GM19372 (cell line): ENCODE results near the gene MBD3L3.
"Not testable (repeated sequence)": the region's sequence is repeated elsewhere in the genome, so short reads cannot be mapped to it uniquely, and the experiment has no call there.

ENCODE experiments used
- ATAC-seq: cut with Tn5 transposase; IDR thresholded peaks from one replicate; pipeline ENCODE4 v1.9.1; 2021; ENCODE audit warnings: mild to moderate bottlenecking, low read depth, moderate library complexity; ENCODE audit not compliant: unreplicated experiment

MBD3L3 gene

GRCh38 chr19:7058576-7058975 lies at the start of gene MBD3L3:
TSS of gene MBD3L3 (minus strand) at chr19:7058676. CDS start at chr19:7058605, 71 bp downstream.
- not testable (repeated sequence) for ATAC-seq

GRCh38 chr19:7106711-7107657 lies 48.5 kb upstream of the MBD3L3 start:
- ATAC-seq, result no peak

DNA sequence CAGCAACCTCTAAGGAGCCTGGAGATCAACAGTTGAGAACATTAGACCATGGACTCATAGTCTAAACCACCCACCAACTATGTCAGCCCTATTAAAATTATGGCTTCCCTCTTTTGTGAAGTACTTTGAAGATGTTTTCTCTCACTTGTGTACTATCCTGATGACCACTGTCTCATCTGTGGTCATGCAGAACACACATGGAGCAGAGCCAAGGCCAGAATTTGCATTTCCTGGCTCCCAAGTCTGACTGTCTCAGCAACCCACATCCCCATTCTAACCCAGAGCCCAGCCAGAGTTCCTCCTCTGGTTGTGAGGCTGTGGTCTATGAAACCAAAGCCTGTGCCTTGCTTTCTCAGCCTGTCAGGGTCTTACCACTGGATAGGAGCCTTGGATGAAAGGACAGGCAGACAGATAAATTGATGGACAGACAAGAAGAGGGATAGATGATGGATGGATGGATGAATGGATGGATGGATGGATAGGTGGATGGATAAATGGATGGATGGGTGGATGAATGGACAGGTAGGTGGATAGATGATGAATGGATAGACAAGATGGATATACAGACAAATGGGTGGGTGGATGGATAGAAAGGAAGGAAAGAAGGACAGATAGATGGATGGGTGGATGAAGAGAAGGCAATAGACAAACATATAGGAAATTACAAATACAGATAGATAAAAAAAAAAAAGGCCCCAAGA lies 46.4 kb upstream of the MBD3L3 start:
- ATAC-seq, result no peak

DNA sequence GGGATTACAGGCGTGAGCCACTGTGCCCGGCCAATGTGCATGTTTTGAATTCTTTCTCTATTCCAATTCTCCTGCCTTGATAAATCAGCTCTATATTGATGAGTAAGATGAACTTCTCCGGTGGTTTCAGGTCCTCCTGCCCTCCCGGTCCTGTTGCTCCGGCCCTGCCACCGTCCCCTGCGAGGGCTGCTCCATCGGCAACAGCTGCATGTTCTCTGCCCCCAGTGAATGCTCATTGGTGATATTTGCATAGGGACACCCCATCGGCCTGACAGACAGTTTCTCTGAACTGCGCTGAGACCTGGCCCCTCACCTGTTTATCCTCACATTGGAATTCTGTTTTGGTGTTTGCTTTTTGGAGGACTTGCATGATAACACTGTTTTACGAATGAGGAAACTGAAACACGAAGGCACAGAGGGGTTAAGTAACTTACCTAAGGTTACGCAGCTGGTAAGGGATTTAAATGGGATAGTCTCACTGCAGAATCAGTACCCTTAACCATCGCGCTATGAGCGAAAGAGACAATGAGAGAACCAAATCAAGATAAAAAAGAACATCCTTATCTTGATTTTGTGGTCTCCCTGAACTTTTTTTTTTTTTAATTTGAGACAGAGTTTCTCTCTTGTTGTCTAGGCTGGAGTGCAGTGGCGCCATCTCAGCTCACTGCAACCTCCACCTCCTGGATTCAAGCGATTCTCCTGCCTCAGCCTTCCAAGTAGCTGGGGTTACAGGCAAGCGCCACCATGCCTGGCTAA lies 43.2 kb upstream of the MBD3L3 start:
- ATAC-seq, result no peak

- no peak for ATAC-seq
Observed at GRCh38 chr19:7099597-7099921, 41.1 kb upstream of the MBD3L3 start.

DNA sequence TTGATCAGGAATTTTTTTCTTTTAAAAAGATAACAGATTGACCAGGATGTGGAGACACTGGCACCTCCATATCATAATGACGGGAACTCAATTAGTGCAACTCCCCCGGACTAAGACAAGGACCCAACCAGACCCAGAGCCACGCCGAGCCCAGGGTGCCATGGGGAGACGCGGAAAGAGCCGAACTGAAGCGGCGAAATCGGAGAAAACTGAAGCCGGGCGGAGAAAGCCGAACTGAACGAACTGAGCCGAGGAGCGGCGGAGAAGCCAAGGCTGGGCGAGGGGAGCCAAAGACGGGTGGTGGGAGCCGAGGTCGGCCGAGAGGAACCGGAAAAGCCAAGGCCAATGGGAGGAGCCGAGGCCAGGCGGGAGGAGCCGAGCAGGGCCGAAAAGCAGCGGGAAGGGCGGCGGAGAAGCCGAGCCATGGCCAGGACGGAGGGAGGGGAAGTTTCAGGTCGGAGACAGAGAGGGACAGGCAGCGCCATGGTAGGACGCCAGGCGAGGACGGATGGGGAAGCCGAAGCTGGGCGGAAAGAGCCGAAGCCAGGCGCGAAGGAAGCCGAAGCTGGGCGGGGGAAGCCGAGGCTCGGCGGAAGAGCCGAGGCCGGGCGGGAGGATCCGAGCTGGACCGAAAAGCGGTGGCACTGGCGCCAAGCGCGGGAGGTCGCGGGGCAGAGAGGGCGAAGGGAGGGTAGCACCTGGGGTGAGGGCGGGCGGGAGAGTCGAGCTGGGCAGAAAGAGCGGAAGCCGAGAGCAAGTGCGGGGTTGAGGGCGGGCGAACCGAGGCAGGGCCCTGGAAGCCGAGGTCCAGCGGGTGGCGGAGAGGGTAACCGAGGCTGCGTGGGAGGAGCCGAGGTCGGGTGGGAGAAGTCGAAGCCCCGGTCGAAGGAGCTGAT lies 40.5 kb upstream of the MBD3L3 start:
- peak; percentile 79 for ATAC-seq

GRCh38 chr19:7098096-7098495 lies 39.6 kb upstream of the MBD3L3 start:
- ATAC-seq, result no peak

DNA sequence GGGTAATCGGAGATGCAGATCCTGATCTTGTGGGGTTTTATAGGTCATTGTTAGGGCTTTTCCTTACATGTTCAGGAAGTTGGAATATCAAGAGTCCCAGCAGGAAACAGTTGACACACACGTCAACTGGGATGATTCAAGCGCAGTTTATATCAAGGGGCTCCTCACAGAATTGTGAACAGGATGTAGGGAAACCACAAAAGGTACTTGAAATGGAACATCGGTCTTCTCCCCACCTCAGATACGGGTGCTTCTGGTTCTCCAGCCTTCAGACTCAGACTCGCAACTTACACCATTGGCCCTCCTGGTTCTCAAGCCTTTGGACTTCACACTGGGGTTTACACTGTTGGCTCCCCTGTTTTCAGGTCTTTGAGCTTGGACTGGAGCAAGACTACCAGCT lies 30.5 kb upstream of the MBD3L3 start:
- ATAC-seq, result no peak

DNA sequence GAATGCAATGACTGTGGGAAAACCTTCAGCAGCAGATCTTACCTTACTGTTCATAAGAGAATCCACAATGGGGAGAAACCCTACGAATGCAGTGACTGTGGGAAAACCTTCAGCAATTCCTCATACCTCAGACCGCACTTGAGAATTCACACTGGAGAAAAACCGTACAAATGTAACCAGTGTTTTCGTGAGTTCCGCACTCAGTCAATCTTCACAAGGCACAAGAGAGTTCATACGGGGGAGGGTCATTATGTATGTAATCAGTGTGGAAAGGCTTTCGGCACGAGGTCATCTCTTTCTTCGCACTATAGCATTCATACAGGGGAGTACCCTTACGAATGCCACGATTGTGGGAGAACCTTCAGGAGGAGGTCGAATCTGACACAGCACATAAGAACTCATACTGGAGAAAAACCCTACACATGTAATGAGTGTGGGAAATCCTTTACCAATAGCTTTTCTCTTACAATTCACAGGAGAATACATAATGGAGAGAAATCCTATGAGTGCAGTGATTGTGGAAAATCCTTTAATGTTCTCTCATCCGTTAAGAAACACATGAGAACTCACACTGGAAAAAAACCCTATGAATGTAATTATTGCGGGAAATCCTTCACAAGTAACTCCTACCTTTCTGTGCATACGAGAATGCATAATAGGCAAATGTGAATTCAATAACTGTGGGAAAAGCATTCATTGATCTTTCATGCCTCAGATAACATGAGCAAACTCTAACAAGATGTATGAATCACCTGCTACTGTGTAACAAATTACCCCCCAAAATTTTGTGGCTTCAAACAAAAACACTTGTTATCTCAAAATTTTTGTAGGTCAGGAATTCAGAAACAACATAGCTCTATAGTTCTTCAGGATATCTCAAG lies 24.8 kb upstream of the MBD3L3 start:
- no peak for ATAC-seq

DNA sequence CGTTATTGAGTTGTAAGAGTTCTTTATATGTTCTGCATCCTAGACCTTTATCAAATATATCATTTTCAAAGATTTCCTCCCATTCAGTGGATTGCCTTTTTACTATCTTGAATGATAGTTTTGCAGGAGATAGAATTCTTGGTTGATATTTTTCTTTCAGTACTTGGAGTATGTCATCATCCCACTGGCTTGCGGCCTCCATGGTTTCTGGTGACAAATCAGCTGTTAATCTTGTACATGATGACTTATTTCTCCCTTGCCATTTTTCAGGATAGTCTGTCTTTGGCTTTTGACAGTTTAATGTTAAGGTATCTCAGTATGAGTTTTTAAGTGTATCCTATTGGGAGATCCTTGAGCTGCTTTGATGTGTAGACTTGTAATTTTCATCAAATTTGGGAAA lies 19.5 kb upstream of the MBD3L3 start:
- no peak for ATAC-seq

- ATAC-seq, result no peak
Observed at GRCh38 chr19:7076151-7076550, 17.7 kb upstream of the MBD3L3 start.

- ATAC-seq, result no peak
Observed at GRCh38 chr19:7074705-7075282, 16.3 kb upstream of the MBD3L3 start.

GRCh38 chr19:7072541-7072940 lies 14.1 kb upstream of the MBD3L3 start:
- ATAC-seq, result no peak

- no peak for ATAC-seq
Observed at GRCh38 chr19:7069904-7070226, 11.4 kb upstream of the MBD3L3 start.

DNA sequence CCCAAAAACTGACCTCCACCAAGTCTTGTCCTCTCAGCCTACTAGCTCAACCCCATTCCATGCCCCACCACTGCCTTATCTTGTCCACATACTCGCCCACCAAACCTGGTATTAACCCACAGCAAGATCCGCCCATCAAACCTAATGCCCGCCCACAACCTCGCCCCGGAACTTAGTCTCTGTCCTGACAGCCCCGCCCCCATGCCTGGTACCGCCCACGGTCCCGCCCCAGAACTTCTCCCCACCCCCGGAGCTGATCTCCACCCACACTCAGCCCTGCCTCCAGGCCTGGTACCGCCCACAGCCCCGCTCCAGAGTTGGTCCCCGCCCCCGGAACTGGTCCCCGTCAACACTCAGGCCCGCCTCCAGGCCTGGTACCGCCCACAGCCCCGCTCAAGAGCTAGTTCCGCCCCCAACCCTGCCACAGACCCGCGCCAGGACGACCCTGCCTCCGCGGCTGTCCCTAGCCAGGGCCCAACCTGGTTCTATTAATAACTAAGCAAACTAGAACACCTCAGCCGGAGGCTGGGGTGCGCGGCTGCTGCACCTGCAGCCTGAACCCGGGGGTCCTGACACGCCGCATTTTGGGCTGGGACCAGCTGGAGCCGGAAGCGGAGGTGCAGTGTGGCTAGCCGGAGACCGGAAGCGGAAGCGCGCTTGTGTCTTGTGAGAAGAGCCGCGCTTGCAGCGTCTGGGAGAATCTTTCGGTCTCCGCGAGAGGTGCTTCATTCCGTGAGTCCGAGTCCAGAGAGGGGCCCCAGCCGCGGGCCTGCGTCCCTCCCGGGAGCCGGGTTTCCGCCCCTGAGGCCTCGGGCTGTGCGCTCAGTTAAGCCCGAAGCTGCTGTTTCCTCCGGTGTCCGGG lies 10.8 kb upstream of the MBD3L3 start, which contains the start of gene ZNF557:
ZNF557 (plus strand) TSS at position 662 of the 862 bp plus-strand sequence. CDS start 5,372 bp downstream, outside the sequence.
- peak; percentile 91 for ATAC-seq

DNA sequence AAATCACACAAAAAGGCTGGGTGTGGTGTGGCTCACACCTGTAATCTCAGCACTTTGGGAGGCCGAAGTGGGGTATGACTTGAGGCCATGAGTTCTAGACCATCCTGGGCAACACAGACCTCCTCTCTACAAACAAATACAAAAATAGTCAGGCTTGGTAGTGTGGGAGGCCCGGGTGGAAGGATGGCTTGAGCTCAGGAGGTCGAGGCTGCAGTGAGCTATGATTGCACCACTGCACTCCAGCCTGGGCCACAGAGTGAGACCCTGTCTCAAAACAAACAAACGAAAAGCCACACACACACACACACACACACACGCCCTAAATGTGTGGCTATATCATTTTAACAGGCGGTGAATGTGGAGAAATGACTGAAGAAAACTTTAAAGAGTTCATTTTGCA lies 10.1 kb upstream of the MBD3L3 start:
- ATAC-seq, result no peak

GRCh38 chr19:7067716-7068115 lies 9.2 kb upstream of the MBD3L3 start:
- ATAC-seq, result no peak

DNA sequence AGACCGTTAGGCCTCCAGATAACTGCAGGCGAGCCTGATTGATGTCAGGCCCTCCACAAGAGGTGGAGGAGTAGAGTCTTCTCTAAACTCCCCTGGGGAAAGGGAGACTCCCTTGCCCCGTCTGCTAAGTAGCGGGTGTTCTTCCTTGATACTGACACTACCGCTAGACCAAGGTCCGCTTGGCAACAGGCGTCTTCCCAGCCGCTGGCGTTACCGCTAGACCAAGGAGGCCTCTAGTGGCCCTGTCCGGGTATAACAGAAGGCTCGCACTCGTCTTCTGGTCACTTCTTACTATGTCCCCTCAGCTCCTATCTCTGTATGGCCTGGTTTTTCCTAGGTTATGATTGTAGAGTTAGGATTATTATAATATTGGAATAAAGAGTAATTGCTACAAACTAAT lies 8.6 kb upstream of the MBD3L3 start:
- not testable (repeated sequence) for ATAC-seq
